ENCODE results near the gene CLPX.

Gene CLPX

GRCh38 chr15:65209701-65210643, 24.8 kb upstream of the CLPX start:
- no peak for DNase-seq (ENCODE audit: low read depth, low spot score)
- no peaks in the 10 kb centered on the region for H3K9me3 ChIP-seq (ENCODE audit: low read depth, low read length)
- no peak overlapping the region for H3K27ac ChIP-seq
- no peak overlapping the region for H3K9ac ChIP-seq (ENCODE audit: insufficient read length)
- H3K36me3 ChIP-seq (ENCODE audit: insufficient read depth, low read length): no peaks in the 10 kb centered on the region
- H3K4me3 ChIP-seq: no peak overlapping the region
- TF ChIP-seq POLR2AphosphoS5 (IDR thresholded peaks at IDR 0.05; ENCODE audit: borderline replicate concordance, low read depth, low read length) (no peak), EZH2 (IDR thresholded peaks at IDR 0.05) (no peak), FOXP2 (optimal IDR thresholded peaks at IDR 0.05; ENCODE audit: control extremely low read depth, extremely low read length, insufficient read depth) (no peak)

- no peaks in the 10 kb centered on the region for H3K9me3 ChIP-seq (ENCODE audit: low read depth, low read length)
- no peaks in the 10 kb centered on the region for H3K36me3 ChIP-seq (ENCODE audit: insufficient read depth, low read length)
- no peak overlapping the region for H3K9ac ChIP-seq (ENCODE audit: insufficient read length)
- no peak for DNase-seq (ENCODE audit: low read depth, low spot score)
- H3K4me3 ChIP-seq: no peak overlapping the region
- TF ChIP-seq POLR2AphosphoS5 (IDR thresholded peaks at IDR 0.05; ENCODE audit: borderline replicate concordance, low read depth, low read length) (no peak), EZH2 (IDR thresholded peaks at IDR 0.05) (no peak), FOXP2 (optimal IDR thresholded peaks at IDR 0.05; ENCODE audit: control extremely low read depth, extremely low read length, insufficient read depth) (no peak)
- H3K27ac ChIP-seq: no peak overlapping the region
Measured at GRCh38 chr15:65208647-65209046, 23.5 kb upstream of the CLPX start.

- Histone ChIP-seq H3K9me3 (ENCODE audit: low read depth, low read length) (no peaks in the 10 kb centered on the region), H3K4me3 (no peak overlapping the region), H3K9ac (ENCODE audit: insufficient read length) (no peak overlapping the region), H3K27ac (no peak overlapping the region), H3K36me3 (ENCODE audit: insufficient read depth, low read length) (no peaks in the 10 kb centered on the region)
- TF ChIP-seq FOXP2 (optimal IDR thresholded peaks at IDR 0.05; ENCODE audit: control extremely low read depth, extremely low read length, insufficient read depth) (no peak), EZH2 (IDR thresholded peaks at IDR 0.05) (no peak), POLR2AphosphoS5 (IDR thresholded peaks at IDR 0.05; ENCODE audit: borderline replicate concordance, low read depth, low read length) (no peak)
- DNase-seq (ENCODE audit: low read depth, low spot score): no peak
Measured at GRCh38 chr15:65207280-65207840, 22.2 kb upstream of the CLPX start.

DNA sequence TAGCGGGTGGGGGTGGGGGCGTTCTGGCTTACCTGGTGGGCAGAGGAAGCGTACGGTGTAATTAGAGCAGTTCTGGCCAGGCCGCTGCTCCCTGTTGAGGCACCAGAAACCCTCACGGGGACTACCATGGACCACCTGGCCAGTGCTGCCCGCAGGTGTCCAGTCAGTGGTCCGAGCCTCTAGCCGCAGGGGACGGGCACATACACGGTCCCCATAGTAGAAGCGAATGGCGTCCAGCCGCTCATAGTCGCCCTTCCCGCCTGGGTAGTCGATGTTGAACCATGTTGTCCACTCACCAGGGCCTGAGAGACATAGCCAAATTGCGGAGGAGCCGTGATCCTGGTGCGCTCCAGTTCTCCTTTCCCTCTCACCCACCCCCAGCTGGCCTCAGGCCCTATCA, 21.6 kb upstream of the CLPX start:
- Histone ChIP-seq H3K36me3 (ENCODE audit: insufficient read depth, low read length) (no peaks in the 10 kb centered on the region), H3K9me3 (ENCODE audit: low read depth, low read length) (no peaks in the 10 kb centered on the region), H3K4me3 (no peak overlapping the region), H3K9ac (ENCODE audit: insufficient read length) (no peak overlapping the region), H3K27ac (no peak overlapping the region)
- TF ChIP-seq POLR2AphosphoS5 (IDR thresholded peaks at IDR 0.05; ENCODE audit: borderline replicate concordance, low read depth, low read length) (no peak), EZH2 (IDR thresholded peaks at IDR 0.05) (no peak), FOXP2 (optimal IDR thresholded peaks at IDR 0.05; ENCODE audit: control extremely low read depth, extremely low read length, insufficient read depth) (no peak)
- no peak for DNase-seq (ENCODE audit: low read depth, low spot score)

GRCh38 chr15:65204931-65205660, 20.0 kb upstream of the CLPX start:
- TF ChIP-seq POLR2AphosphoS5 (IDR thresholded peaks at IDR 0.05; ENCODE audit: borderline replicate concordance, low read depth, low read length): no peak
- TF ChIP-seq FOXP2 (optimal IDR thresholded peaks at IDR 0.05; ENCODE audit: control extremely low read depth, extremely low read length, insufficient read depth): no peak
- TF ChIP-seq EZH2 (IDR thresholded peaks at IDR 0.05): no peak
- no peak overlapping the region for H3K4me3 ChIP-seq
- H3K36me3 ChIP-seq (ENCODE audit: insufficient read depth, low read length): no peaks in the 10 kb centered on the region
- no peaks in the 10 kb centered on the region for H3K9me3 ChIP-seq (ENCODE audit: low read depth, low read length)
- no peak overlapping the region for H3K27ac ChIP-seq
- DNase-seq (ENCODE audit: low read depth, low spot score): no peak
- no peak overlapping the region for H3K9ac ChIP-seq (ENCODE audit: insufficient read length)

GRCh38 chr15:65204236-65204930, 19.2 kb upstream of the CLPX start:
- no peaks in the 10 kb centered on the region for H3K9me3 ChIP-seq (ENCODE audit: low read depth, low read length)
- DNase-seq (ENCODE audit: low read depth, low spot score): no peak
- no peak overlapping the region for H3K27ac ChIP-seq
- H3K9ac ChIP-seq (ENCODE audit: insufficient read length): no peak overlapping the region
- no peaks in the 10 kb centered on the region for H3K36me3 ChIP-seq (ENCODE audit: insufficient read depth, low read length)
- H3K4me3 ChIP-seq: no peak overlapping the region
- TF ChIP-seq EZH2 (IDR thresholded peaks at IDR 0.05): no peak
- no peak for TF ChIP-seq POLR2AphosphoS5 (IDR thresholded peaks at IDR 0.05; ENCODE audit: borderline replicate concordance, low read depth, low read length)
- no peak for TF ChIP-seq FOXP2 (optimal IDR thresholded peaks at IDR 0.05; ENCODE audit: control extremely low read depth, extremely low read length, insufficient read depth)

- H3K27ac ChIP-seq: no peak overlapping the region
- no peak overlapping the region for H3K9ac ChIP-seq (ENCODE audit: insufficient read length)
- DNase-seq (ENCODE audit: low read depth, low spot score): no peak
- no peak for TF ChIP-seq FOXP2 (optimal IDR thresholded peaks at IDR 0.05; ENCODE audit: control extremely low read depth, extremely low read length, insufficient read depth)
- TF ChIP-seq POLR2AphosphoS5 (IDR thresholded peaks at IDR 0.05; ENCODE audit: borderline replicate concordance, low read depth, low read length): no peak
- TF ChIP-seq EZH2 (IDR thresholded peaks at IDR 0.05): no peak
- H3K4me3 ChIP-seq: no peak overlapping the region
- no peaks in the 10 kb centered on the region for H3K36me3 ChIP-seq (ENCODE audit: insufficient read depth, low read length)
- H3K9me3 ChIP-seq (ENCODE audit: low read depth, low read length): no peaks in the 10 kb centered on the region
Measured at GRCh38 chr15:65201918-65202317, 16.8 kb upstream of the CLPX start.

Measured in SK-N-MC (cell line).